ENCODE results near the gene OSM. TPM values are rescaled to one million over a fixed set of nuclear protein-coding genes. Genes with fewer than 3 reads are reported as not detected.
"Not testable (repeated sequence)": the region's sequence is repeated elsewhere in the genome, so short reads cannot be mapped to it uniquely, and the experiment has no call there.

Gene OSM
- total RNA-seq, 4 donors from 2014 or later: 0.19 to 5.7 (median 0.19) TPM; not detected in 1

- Histone ChIP-seq H3K4me3 (no peak overlapping the region), H3K27ac (no peak overlapping the region), H3K9me3 (no peaks in the 10 kb centered on the region), H3K4me1 (peaks cover 0 to 21% (median 6%) of the 10 kb centered on the region in 3 donors), H3K36me3 (no peaks in the 10 kb centered on the region), H3K27me3 (peaks cover 0 to 45% (median 0%) of the 10 kb centered on the region in 4 donors)
- no peak for DNase-seq
- TF ChIP-seq POLR2A (IDR thresholded peaks at IDR 0.05): no peak
- TF ChIP-seq CTCF (IDR thresholded peaks at IDR 0.05): no peak
- intact Hi-C loops (cut with DNase I): no loop called here
Observed at GRCh38 chr22:30219668-30220278, 46.9 kb downstream of the OSM start.

GRCh38 chr22:30219049-30219654 is 47.5 kb downstream of the OSM start:
- Histone ChIP-seq H3K4me3 (no peak overlapping the region), H3K4me1 (peaks cover 0 to 15% (median 6%) of the 10 kb centered on the region in 3 donors), H3K27ac (no peak overlapping the region), H3K9me3 (no peaks in the 10 kb centered on the region), H3K27me3 (peaks cover 0 to 44% (median 0%) of the 10 kb centered on the region in 4 donors), H3K36me3 (no peaks in the 10 kb centered on the region)
- TF ChIP-seq POLR2A (IDR thresholded peaks at IDR 0.05) (no peak), CTCF (IDR thresholded peaks at IDR 0.05) (no peak)
- no peak for DNase-seq
- intact Hi-C loops (cut with DNase I): no loop called here
- 59 to 81% methylated on average over 8 of the region's 8 CpGs for WGBS, 2 donors

- intact Hi-C loops (cut with DNase I): no loop called here
- DNase-seq: no peak
- 56 to 61% methylated on average over 2 to 9 of the region's 23 CpGs for WGBS, 2 donors
- H3K36me3 ChIP-seq: no peaks in the 10 kb centered on the region
- no peak overlapping the region for H3K4me3 ChIP-seq
- TF ChIP-seq CTCF (IDR thresholded peaks at IDR 0.05) (no peak), POLR2A (IDR thresholded peaks at IDR 0.05) (no peak)
- H3K4me1 ChIP-seq: peaks cover 5 to 21% (median 12%) of the 10 kb centered on the region in 3 donors
- H3K27ac ChIP-seq: peak overlapping the region in 3 of 4 donors; percentile 20 to 43 (median 42)
- H3K27me3 ChIP-seq: peaks cover 0 to 38% (median 0%) of the 10 kb centered on the region in 4 donors
- no peaks in the 10 kb centered on the region for H3K9me3 ChIP-seq
Observed at GRCh38 chr22:30217698-30218560, 48.7 kb downstream of the OSM start.

- WGBS, 2 donors: 81 to 82% methylated on average over 5 to 9 of the region's 10 CpGs
- TF ChIP-seq POLR2A (IDR thresholded peaks at IDR 0.05) (no peak), CTCF (IDR thresholded peaks at IDR 0.05) (no peak)
Observed at GRCh38 chr22:30216710-30217109, 49.9 kb downstream of the OSM start.

GRCh38 chr22:30216272-30216671 is 50.4 kb downstream of the OSM start:
- H3K27ac ChIP-seq; intact Hi-C loops (cut with DNase I); H3K9me3 ChIP-seq; DNase-seq; H3K4me3 ChIP-seq; H3K36me3 ChIP-seq: not testable (repeated sequence)
- peaks cover 14 to 38% (median 21%) of the 10 kb centered on the region in 3 donors for H3K4me1 ChIP-seq
- WGBS, 2 donors: 91 to 95% methylated on average over 2 to 3 of the region's 3 CpGs
- peaks cover 0 to 22% (median 0%) of the 10 kb centered on the region in 4 donors for H3K27me3 ChIP-seq

More at GRCh38 chr22:30216710-30217109, 49.9 kb downstream of the OSM start:
- H3K36me3 ChIP-seq: no peaks in the 10 kb centered on the region
- no peaks in the 10 kb centered on the region for H3K9me3 ChIP-seq
- no peak overlapping the region for H3K27ac ChIP-seq
- H3K4me3 ChIP-seq: no peak overlapping the region
- no peak for DNase-seq
- peaks cover 0 to 26% (median 0%) of the 10 kb centered on the region in 4 donors for H3K27me3 ChIP-seq
- peaks cover 14 to 33% (median 21%) of the 10 kb centered on the region in 3 donors for H3K4me1 ChIP-seq
- intact Hi-C loops (cut with DNase I): no loop called here
